Inferior parietal cortex (tissue), 1 donor: ENCODE results near the gene SERINC3.
"Not testable (repeated sequence)": the region's sequence is repeated elsewhere in the genome, so short reads cannot be mapped to it uniquely, and the experiment has no call there.

Source experiments
- DNase-seq: peaks from one replicate; pipeline ENCODE4 v3.0.0-alpha.2; 2016; ENCODE audit errors: extremely low spot score

The SERINC3 gene

DNA sequence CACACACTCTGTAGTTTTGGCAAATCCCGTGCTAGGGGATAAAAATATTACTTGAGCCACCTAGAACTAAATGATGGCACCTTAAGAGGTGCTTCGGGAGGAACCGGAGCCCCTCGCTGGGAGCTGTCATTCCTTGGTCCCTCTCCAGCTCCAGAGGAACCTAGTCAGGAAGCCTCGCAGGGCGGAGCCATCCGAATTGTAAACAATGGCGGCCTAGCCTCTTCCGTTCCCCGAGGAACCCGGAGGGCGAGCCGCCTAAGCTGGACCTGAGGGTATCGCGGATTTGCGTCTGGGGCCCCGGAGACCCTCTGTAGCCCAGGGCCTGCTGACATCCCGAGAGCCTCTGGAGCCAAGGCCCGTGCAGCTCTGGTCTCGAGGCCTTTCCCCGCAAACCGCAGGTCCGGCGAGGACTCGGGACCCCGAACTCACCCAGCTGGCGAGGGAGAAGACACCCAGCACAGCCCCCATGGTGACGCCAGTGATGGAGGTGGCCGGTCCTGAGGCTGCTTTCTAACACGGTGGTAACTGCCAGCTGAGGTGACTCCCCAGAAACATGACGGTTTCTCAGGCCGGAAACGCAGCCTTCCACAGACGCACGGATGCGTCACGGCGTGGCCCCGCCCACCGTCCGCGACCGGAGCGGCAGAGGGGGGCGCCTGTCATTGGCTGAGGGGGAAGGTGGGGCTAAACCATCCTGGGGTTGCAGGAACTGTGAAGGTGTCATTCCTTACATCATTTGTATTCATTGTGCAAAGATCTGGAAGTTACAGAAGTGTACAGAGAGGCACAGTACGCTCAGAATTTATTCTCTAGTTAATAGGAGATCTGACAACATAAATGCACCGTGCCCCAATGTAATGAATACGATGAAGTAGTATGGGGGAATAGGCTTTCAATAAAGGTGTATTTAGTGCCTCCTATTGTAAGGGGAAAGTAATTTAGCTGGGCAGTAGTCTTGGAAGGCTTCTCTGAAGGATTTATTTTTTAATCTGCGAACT is at the start of gene SERINC3:
Gene SERINC3, minus strand, starts transcription at position 587 of the 998 bp plus-strand sequence. Its CDS starts 119 bp downstream, at position 468.
- peak; percentile 92 for DNase-seq

DNA sequence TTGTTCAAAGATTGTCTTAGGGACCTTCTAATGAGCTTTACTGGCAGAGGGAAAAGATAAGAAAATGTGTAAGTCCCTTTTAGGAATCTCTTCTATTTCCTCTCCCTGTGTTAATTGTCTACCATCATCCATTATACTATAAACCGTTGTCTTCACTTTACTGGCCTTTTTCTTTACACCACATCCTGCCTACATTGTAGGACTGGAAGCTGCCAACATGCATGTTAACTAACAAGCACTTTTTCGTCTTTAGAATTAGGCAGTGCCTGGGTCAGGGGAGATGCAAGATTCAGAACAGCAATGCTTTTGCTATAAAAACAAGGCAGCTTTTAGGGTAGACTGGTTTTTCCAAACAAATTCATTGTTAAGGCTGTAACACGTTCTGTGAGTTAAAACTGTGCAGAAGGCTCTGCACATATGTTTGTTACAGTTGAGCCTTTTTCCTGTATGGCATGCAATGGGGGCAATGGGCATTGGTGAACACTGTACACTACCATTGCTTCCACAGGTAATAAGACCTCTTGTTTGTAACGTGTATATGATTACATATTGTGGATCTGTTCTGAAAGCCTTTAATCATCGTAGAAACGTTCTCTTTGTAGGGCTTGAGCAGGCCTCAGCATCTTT is 49.6 kb upstream of the SERINC3 start:
- no peak for DNase-seq

DNA sequence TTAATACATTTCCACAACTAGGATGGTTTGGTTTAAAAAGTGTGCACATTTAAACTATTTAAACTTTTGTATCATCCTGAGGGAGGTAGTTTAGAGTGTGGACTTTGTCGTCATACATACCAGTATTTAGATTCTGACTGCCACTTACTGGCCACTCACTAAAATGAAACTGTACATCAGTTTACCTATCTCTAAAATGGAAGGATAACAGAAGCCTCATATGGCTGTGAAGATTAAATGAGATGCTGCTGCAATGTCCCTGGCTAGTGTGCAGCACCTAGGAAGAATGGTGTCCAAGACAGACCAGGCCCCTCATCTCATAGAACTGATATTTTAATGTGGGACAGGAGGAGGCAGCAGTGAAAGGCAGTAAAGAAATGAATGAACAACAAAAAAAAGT is 48.5 kb upstream of the SERINC3 start:
- no peak for DNase-seq

DNA sequence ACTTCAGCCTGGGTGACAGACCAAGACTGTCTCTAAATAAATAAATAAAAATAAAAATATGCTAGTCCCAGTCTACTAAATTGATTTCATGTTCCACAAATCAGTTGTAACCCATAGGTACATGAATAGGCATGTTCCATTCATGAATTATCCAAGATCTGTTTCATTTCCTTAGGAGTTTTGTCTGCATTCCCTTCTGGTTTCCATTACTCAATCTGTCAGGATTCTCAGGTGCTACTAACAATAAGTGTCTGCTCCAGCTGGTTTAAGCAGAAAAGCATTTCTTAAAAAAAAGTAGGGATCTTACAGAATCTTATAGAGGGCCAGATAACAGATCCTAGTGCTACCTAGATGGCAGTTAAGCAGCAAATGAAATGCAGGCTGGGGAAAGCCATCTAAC is 44.9 kb upstream of the SERINC3 start:
- DNase-seq = no peak

DNA sequence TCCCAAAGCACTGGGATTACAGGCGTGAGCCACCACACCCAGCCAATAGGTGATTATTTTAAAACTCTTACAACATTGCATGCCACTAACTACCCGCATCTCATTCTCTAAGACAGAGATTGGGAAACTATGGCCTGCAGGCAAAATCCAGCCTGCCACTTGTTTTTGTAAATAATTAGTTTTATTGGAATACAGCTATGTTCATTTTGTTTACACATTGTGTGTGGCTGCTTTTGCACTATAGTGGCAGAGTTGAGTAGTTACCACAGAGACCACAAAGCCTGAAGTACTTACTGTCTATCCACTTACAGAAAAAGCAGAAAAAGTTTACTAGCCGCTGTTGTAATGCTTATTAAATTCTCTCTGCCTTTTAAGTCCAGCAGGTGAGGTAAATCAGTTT is 44.1 kb upstream of the SERINC3 start:
- DNase-seq = no peak

DNA sequence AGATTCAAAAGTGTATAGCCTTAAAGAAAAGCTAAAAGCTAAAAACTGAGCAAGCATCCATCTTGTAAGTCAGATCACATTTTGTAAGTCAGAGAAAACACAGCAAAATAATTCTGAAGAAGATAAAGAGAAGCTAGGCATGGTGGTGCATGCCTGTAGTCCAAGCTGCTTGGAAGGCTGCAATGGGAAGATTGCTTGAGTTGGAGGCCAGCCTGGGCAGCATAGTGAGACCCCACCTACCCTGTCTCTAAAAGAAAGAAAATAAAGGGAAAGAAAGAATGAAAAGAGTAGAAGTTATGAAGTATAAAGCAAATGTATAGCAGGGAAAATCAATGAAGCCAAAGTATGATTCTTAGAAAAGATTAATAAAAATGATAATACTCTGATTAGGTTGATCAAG is 40.0 kb upstream of the SERINC3 start:
- DNase-seq = no peak

DNA sequence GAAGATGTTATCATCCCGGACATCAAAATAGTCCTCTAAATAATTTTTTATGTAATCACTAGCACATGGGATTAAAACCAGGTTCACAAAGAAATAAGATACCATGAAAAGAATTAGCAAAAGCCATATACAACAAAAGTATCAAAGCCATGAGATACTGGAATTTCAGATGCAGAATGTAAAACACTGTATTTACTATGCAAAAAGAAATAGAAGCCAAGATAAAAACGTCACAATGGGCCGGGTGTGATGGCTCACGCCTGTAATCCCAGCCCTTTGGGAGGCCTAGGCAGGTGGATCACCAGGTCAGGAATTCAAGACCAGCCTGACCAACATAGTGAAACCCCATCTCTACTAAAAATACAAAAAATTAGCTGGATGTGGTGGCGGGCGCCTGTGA is 38.9 kb upstream of the SERINC3 start:
- not testable (repeated sequence) for DNase-seq

DNA sequence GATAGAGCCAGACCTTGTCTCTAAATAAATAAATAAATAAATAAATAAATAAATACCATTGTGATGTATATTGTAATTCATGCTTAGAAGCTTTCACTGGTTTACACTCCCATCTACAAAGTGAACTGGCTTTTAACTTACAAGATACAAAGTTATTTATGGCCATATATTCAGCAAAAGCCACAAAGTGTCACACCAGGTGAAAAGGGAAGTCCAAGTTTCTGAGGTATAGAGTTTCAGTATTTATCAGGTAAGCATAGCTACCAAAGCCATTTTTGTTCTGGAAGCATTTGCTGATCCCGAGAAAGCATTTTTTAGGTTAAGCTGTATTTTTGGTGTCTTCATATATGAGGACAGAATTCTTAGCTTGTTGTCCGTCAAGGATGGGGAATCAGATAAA is 38.4 kb upstream of the SERINC3 start:
- DNase-seq = no peak

DNA sequence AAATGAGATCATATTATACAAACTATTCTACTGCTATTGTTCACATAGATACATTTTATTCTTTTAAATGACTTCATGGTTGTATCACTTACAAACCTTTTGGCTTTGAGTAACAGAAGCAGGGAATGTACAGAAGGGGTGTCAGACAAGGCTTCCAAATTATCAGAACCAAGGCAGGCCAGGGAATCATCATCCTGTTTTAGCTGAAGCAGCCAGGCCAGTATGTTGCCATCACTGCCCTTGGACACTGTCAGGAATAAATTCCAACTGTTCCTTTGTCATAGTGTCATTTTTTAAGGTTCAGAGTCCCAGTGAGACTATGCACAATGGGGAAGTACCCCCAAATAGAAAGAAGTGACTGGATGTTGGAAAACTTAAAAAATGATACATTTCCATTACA is 37.4 kb upstream of the SERINC3 start:
- no peak for DNase-seq

DNA sequence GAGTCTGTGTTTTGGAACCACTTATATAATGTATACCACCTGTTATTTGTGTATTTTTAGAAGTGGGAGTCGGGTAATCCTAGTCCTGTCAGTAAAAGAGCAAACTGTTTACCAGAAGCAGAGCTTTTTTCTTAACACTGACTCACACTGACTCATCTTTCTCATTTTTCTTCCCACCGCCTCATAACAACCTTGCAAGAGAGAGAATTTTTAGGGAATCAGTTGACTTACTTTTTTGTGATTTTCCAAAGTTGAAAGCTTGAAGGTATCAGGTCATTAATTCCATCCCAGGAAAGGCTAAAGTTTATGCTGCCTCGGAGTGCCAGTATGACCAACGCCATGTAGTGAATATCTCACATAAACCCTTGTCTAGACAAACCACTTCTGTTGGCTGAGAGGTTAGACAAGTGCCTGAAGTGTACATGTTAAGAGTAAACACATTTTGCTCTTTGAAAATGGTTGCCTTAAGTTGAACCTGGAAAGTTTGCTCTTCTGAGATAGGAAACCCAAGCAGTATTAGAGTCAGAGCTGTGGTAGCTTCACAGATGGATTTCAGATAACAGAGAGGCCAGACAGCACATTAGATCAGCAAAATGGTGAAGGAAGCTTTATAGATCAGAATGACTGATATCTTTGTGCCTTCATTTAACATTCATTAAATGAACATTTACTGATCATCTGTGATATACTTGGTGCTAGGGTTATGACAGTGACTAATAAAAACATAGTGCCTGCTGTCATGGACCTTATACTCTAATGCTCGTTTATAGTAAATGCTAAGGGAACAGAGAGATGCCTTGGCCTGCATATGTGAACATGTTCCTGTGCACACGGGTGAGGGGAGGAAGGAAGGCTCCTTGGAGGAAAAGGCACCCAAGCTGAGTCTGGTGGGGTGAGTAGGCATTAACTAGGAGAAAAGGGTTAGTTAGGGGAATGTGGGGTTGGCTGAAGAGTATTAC is 31.4 kb upstream of the SERINC3 start:
- peak; percentile 64 for DNase-seq

DNA sequence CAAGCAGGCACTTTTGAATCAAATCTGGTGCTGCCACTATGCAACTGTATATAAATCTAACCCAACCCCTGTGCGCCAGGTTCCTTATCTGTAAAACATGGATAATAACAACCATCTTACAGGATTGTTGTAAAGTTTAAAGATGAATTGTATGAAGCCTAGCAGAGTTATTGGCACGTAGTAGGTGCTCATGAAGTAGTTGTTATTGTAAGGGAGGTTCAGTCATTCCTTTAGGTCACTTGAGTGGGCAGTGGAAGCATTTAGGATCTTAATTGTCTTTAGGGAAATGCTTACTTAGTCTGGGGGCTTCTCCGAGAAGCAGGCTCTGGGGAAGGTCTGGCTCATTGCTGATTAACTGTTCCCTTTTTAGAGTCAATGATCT is 30.7 kb upstream of the SERINC3 start:
- DNase-seq = no peak

DNA sequence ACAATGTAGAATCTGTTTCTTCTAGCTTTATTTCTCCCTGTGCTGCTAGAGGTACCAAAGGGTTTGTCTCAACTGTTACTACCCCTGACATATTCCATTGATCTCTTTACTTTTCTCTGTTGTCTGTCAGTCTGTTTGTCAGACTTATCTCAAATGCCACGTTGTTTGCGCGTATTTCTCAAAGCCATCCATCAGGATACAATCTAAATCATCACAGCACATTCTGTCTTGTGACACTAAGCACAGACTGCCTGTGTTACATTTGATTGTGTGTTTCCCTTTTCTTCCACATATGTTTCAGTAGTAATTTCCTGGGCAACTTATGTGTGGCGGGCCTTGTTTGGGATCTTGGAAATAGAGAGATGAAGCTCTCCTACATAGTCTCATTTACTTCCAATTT is 30.2 kb upstream of the SERINC3 start:
- DNase-seq = no peak

DNA sequence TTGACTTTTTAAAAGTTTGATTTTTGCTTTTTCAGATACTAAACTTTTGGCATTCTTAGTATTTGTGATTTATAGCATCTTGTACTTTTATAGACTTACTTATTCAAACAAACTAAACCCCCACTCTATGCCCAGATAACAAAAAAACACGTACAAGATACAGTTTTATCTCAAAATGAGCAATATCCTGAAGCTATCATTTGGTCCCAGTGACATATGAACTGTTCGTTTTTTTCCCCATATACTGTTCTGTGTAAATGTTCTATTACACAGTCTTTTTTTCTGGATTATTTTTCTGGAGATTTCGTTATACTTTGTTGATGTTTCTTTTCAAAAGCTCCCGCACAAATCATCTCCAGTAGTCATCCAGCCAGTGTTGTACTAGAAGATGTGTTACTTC is 27.3 kb upstream of the SERINC3 start:
- no peak for DNase-seq

DNA sequence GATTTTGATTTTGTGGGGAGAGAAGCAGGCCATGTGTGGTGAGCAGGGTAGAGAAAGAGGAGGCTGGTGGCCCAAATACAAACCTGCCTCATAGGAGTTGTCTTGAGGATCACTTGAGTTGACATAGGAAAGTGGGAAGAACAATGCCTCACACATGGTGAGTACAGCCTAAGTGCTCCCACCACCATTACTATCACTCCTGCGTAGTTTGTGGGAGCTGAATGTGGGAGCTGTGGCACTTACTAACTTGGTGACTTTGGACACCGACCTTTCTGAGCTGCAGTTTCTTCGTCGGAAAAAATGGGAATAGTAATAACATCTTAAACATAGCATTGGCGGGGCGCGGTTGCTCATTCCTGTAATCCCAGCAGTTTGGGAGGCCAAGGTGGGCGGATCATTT is 25.5 kb upstream of the SERINC3 start:
- no peak for DNase-seq

DNA sequence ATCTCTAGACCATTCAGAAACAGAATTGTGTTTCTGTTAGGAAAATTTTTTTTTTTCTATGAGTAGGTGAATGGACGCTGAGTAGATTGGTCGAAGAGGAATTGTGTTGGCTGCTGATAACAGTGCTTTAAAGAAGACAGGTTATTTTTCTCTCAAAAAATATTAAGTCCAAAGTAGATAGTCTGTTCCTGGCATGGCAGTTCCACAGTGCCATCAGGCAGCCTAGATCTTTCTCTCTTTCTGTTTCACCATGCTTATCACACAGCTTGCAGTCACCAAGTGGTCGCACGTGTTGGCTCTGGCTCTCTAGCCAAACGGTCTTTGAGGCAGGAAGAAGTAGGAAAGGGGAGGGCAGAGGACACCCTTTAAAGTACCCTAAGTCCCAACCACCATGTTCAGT is 22.4 kb upstream of the SERINC3 start:
- DNase-seq = no peak

DNA sequence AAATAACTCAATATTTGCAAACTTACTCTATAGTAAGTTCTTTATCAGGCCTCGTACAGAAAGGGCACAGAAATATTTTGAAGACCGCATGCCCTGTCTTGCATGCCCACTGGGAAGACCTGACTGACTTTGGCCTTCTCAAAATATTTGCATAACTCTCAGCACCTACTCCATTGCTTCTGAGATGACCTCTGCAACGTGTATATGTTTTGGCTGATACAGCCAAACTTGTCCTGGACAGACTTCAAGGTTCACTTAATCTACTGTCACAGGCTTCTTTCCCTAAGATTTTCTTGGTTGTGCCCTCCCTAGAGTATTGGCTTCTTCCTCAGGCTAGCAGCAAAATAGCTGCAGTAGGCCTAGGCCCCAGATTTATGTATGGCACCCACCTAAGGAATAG is 21.5 kb upstream of the SERINC3 start:
- DNase-seq = no peak

DNA sequence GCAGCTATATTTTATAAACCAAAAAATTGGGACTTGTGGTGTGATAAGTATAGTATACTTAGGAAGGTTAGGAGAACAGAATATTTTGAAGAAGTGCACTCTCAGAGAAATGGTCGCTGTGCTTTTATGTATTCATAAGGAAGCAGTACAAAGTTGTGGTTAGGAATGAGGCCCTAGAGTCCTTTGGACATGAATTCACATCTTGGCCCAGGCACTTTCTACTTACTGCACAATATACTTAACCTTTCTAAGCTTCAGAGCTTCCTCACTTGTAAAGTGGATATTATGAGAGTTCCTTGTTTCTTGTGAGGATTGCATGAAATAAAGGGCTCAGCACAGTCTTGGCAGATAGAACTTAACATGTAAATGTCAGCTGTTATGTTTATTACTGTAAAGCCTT is 21.0 kb upstream of the SERINC3 start:
- no peak for DNase-seq

DNA sequence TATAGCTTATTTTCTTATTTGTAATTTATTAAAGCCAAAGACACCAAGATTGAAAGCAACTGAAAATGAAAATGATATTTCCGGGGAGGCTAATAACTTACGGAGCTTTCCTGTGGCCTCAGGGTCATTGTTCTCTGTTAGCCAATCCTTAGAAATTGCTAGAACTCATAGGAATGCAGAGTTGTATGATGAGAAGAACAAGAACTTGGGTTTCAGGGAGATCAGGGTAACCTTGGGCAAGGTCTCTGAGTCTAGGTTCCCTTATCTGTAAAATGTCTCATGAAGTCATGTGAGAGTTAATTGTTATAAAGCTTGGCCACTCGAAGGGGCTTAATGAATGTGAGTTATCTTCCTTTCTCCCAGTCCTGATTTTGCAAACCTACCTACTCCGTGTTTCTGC is 20.1 kb upstream of the SERINC3 start:
- no peak for DNase-seq

DNA sequence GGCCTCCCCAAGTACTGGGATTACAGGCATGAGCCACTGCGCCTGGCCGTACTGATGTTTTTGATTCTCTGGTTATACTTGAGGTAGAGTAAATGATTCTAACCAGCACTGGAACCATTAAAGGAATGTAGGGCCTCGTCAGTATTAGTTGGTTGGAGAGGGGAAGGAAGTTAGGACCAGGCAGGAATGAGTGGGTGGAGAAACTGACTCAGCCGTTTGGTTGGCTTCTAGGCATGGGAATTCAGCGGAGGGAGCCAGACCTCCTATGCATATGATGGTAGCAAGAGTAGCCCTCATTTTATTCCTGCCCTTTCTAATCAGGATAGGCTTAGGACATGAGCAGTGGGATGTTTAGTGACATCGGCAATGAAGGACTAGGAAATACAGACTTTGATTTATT is 19.0 kb upstream of the SERINC3 start:
- DNase-seq = no peak

DNA sequence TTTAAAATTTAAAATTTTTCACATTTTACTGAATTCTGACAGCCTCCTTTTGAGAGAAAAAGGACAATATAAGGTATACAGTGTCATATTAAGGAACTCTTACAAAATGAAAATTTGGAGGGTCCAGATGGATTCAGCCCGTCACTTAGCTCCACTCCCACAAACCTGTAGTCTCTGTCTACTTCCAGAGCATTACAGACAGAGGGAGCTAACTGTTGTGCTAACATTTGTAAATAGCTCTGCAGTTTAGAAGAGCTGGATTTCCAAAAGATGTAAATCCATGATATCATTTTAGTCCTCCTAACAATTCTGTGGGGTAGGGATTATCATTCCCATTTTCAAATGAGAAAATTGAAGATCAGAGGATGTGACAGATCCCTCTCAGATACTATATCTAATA is 16.1 kb upstream of the SERINC3 start:
- DNase-seq = no peak

DNA sequence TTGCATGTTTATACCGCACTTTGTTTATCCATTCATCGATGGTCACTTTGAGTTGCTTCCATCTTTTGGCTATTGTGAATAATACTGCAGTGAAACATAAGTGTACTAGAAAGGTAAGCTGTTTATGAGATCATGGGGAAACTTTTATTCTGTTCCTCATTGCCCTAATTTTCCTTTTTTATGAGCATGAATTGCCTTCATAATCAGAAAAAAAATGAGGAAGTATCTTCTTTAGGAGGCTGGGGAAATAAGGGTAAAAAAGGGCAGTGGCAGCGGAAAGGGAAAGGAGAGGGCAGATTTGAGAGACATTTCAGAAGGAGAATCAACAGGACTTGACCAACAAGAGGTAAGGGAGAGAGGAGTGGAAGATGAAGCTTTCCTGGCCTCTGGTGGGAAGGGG is 14.3 kb upstream of the SERINC3 start:
- no peak for DNase-seq

DNA sequence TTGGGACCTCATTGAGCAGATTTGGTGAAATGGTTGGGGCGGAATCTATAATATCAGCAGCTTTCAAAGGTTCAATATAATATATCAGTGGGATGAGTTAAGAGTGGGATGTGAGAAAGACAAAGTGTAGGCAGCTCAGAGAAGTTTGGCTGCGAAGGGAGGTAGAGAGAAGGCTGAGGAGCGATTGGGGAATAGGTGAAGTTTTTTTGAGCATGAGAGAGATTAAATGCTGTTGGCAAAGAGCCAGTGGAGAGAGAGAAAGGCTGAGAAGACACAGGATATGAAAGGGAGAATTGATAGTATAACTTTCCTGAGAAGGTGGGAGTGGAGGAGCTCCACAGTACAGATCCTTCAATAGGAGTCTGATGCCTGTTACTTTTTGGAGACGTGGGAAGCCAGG is 12.1 kb upstream of the SERINC3 start:
- DNase-seq = no peak
